CD4-positive, alpha-beta T cell treated with Interleukin-1 beta for 1 hour (primary cell): ENCODE measurements around the gene AIRE.

Source experiments
- DNase-seq, 2 donors: peaks; one replicate each; pipeline ENCODE4 v3.0.0-alpha.2; 2020 to 2022

The AIRE gene

DNA sequence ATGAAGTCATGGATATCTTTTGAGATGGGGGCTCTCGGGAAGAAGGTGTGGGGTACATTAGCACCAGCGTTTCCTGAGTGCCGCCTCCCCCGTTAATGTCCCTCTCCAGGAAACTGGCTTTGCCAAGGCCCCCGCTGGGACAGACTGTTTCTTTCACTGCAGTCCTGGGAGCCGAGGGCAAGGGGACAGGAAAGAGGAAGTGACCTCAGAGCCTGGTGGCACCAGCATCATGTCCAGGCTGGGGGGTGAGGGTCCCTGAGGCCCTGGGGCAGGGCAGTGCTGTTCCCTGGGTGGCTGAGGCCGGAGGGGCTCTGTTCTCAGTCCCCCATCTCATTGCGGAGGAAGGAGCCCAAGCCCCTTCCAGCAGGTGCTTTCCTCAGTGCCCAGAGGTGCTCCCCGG, 20.0 kb downstream of the AIRE start:
- DNase-seq, result no peak

DNA sequence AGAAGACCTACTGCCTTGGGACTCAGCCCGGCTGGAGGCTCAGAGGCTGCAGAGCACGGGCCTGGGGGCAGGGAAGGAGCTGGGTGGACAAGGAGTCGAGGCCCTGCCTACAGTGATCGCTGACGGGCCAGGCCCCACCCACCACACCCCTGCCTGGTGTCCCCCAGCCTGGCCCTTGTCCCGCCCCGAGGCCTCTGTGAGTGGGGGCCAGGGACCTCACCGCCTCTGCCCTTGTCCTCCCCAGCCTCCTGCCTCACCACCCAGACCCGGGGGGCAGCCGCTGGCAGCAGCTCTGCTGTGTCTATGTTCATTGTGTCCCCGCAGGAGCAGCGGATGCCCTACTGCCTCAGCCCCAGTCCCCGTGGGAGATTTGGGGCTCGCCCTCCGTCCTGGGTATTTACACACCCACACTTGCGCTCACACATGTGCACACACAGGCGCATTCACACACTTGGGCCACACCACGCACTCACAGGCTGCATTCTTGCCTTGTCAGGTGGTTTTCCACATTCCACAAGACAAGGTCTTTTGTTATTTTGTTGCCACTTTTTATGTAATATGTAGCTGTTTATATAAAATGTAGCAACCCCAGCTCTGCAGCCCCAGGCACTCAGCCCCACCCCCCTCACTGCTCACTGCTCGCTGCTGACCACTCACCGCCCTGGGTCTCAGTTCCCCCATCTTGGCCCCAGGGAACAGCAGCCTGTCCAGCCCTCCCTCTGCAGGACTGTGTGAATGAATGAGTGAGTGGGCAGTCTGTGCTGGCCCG, 21.4 kb downstream of the AIRE start:
- no peak for DNase-seq

GRCh38 chr21:44310628-44311507, 25.2 kb downstream of the AIRE start:
- no peak for DNase-seq

DNA sequence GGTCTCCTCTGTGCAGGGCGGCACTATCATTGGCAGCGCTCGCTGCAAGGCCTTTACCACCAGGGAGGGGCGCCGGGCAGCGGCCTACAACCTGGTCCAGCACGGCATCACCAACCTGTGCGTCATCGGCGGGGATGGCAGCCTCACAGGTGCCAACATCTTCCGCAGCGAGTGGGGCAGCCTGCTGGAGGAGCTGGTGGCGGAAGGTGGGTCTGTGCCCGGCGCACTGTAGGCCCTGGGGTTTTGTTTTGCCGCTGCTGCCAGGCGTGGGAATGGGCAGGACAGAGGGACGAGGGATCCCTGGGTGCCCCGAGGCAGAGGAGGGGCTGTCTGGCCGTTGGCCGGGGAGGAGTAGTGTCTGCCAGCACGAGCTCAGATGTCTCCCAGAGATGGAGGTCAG, 26.4 kb downstream of the AIRE start:
- no peak for DNase-seq

DNA sequence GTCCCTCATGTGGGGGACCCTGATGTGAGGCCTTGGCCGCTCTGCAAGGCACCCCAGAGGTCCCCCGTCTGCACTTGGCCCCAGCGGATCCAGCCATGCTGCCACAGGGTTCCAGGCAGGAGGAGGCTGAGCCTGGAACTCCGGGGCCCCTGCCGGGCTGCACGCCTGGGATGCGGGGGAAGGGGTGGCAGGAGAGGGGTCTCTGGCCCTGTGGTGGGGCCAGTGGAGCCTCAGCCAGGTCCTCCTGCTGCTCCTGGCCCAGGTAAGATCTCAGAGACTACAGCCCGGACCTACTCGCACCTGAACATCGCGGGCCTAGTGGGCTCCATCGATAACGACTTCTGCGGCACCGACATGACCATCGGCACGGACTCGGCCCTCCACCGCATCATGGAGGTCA, 27.0 kb downstream of the AIRE start:
- DNase-seq, result no peak

DNA sequence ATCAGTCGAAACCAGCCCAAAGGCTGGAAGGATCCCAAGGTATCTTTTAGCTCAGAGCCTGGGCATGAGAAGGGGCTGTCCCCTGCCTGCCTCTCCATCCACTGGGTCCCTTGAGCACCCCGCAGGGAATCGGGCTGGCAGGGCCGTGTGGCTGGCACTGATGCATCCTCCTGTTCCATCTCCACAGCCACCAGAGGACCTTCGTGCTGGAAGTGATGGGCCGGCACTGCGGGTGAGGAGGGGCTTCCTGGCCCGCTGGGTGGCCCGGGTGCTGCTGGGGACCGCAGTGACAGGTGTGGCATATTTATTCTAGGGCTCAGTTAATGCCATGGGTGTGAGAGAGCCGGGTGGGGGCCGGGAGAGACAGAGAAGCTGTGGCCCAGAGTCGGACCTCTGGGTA, 27.8 kb downstream of the AIRE start:
- DNase-seq, result no peak

DNA sequence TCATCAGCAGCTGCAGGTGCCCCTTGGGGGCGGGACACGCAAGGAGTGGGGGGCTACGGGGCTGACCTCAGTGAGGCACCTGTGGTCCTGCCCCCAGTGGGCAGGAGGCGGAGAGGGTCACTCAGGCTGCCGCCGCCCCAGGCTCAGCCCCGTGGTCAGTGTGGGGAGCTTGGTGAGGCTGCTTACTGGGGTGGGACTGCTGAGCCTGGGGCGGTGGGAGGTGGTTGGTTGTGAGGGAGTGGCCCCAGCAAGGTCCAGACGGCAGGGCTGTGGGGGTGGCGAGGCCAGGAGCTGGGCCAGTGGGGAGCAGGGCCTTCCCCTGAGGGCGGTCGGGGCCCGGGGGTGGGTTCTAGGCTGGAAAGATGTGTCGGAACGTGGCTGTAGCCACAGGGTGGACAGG, 28.5 kb downstream of the AIRE start:
- DNase-seq, result no peak

- no peak for DNase-seq
Measured at GRCh38 chr21:44314561-44314960, 28.9 kb downstream of the AIRE start.

- DNase-seq, result no peak
Measured at GRCh38 chr21:44315691-44316203, 30.1 kb downstream of the AIRE start.

DNA sequence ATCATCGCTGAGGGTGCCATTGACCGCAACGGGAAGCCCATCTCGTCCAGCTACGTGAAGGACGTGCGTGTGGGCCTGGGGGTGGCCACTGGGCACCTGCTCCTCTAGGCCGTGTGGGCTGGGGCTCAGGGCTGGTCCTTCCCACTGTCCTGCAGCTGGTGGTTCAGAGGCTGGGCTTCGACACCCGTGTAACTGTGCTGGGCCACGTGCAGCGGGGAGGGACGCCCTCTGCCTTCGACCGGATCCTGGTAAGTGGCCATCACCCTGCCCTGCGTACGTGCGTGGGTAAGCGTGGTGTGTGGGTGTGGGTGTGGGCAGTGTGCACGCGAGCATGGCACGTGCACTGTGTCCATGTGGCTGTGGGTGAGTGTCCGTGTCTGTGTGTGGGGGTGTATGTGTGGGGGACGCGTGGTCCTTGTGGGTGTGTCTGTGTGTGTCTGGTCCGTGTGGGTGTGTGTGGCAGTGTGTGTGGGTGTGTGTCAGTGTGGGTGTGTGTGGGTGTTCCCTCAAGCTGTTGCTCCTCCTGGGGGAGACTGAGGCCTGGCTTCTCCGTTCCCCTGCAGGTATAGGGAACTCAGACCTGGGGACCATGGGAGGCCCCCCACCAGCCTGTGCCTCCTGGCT, 30.7 kb downstream of the AIRE start:
- DNase-seq, result no peak

GRCh38 chr21:44317241-44317782, 31.6 kb downstream of the AIRE start:
- no peak for DNase-seq

DNA sequence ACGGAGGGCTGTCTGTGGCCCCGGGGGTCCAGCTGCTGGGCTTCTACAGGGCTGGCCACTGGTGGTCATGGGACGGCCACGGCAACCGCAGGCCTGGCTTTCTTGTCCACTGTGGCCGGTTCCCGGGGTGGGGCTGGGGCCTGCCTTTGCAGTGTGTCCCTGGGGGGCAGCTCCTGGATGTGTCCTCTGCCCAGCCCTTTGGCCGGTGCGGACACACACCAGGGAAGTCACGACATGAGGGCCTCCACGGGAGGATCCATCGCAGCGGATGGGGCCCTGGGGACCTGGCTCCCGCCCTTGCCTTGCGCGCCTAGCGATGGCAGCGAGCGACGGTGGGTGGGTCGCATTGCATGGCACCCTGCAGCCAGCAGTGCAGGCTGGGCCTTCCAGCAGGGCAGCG, 32.2 kb downstream of the AIRE start:
- DNase-seq, result no peak

GRCh38 chr21:44318489-44319285, 33.0 kb downstream of the AIRE start:
- no peak for DNase-seq

DNA sequence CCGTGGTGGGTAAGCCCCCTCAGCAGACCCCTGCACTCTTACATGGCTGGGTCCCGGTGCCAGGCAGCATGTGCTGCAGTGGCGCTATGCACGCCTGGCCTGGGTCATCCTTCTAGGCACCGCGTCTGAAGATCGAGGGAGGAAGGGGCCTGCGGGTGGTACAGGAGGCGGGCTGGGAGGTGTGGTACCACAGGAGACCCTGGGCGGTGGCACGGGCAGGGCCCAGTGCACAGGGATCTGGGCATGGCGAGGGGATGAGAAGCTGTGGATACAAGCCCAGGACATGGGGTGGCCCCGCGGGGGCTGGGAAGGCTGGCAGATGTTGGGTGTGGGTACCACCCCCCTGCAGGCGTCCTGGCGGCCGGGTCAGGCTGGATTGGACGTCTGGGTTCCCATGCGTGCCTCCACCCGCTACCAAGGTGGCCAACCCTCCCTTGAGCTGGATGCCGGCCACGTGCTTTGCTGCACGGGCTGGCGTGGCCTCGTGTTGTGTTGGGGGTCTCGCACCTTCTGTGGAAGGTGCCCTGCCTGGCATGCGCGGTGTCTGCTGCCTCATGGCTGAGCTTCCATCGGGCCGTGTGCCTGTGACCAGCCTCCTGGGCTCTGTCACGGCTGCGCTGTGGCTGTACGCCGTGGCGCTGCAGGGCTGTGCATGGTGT, 33.9 kb downstream of the AIRE start:
- no peak for DNase-seq

GRCh38 chr21:44320847-44321246, 35.2 kb downstream of the AIRE start:
- DNase-seq, result no peak

DNA sequence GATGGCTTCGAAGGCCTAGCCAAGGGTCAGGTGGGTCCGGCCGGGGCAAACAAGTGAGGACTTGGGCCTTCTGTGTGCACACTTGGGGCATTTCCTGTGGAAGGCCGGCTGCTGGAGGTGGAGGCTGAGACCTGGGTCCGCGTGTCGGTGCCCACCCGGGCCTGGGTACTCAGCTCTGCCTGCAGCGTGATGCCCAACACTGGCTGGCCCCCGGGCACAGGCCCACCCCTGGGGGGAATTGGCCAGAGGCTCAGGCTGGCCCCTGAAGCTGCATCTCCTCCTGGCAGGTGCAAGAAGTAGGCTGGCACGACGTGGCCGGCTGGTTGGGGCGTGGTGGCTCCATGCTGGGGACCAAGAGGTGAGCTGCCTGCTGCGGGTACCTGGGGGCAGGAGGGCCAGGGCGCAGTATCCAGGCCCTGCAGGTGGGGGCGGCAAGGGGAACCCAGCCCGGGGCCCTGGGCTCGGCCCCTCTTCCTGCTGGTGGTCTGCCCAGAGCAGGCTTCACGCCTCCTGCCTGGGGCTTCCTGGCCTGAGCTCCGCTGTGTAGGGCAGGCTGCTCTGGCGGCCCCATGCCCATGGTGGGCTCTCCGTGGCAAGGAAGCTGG, 36.3 kb downstream of the AIRE start:
- no peak for DNase-seq

GRCh38 chr21:44322621-44323325, 37.1 kb downstream of the AIRE start:
- DNase-seq, result no peak

GRCh38 chr21:44323591-44323990, 37.9 kb downstream of the AIRE start:
- no peak for DNase-seq

DNA sequence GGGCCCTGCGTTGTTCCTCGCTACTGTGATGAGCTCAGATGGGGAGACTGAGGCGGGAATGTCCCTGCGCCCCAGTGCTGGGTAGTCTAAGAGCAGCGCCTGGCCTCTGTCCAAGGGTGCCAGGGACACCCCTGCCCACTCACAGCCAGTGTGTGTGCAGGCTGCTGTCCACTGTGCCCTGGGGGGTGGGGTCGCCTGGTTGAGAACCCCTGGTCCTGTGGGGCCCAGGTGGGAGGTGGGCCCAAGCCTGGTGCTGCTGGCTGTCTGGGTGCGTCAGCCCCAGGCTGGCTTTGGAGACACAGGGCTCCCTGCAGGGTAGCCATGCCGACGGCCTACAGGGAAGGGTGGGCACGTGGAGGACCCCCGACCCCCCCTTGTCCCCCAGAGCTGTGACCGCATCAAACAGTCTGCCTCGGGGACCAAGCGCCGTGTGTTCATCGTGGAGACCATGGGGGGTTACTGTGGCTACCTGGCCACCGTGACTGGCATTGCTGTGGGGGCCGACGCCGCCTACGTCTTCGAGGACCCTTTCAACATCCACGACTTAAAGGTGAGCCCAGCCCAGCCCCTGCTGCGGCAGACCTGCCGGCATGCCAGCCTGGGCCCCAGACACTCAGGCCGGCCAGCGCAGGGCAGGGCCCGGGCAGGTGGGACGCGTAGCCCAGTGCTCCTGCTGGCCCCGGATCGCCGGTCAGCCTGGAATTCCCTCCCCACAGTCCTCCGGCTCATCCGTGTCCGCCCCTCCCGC, 38.6 kb downstream of the AIRE start:
- DNase-seq, result no peak

GRCh38 chr21:44324854-44325107, 39.1 kb downstream of the AIRE start:
- no peak for DNase-seq
